Endodermal cell (in vitro differentiated cells): ENCODE data around the gene DGKG. TPM values are rescaled to one million over a fixed set of nuclear protein-coding genes. Genes with fewer than 3 reads are reported as not detected.

Experiments used
- DNase-seq: peaks from one replicate; pipeline ENCODE4 v3.0.0-alpha.2; 2017
- H3K27ac ChIP-seq: 2 replicates; pipeline ENCODE4 v1.5.1; 2013; ENCODE audit warnings: mild to moderate bottlenecking, low read depth, low read length, moderate library complexity
- H3K27me3 ChIP-seq: 2 replicates; pipeline ENCODE4 v1.6.1; 2013; ENCODE audit warnings: mild to moderate bottlenecking, low read length, moderate library complexity; ENCODE audit not compliant: insufficient read depth, control insufficient read depth, poor library complexity, severe bottlenecking
- H3K36me3 ChIP-seq: 2 replicates; pipeline ENCODE4 v1.7.0; 2013; ENCODE audit warnings: mild to moderate bottlenecking, low read length, moderate library complexity; ENCODE audit not compliant: control insufficient read depth, insufficient read depth
- H3K4me1 ChIP-seq: one replicate; pipeline ENCODE4 v1.7.0; 2013; ENCODE audit warnings: low read length; ENCODE audit not compliant: control insufficient read depth, insufficient read depth
- H3K4me3 ChIP-seq: 2 replicates; pipeline ENCODE4 v1.5.1; 2013; ENCODE audit warnings: mild to moderate bottlenecking, low read length, moderate library complexity
- H3K9ac ChIP-seq: 2 replicates; pipeline ENCODE4 v1.6.1; 2013; ENCODE audit warnings: mild to moderate bottlenecking, low read length, moderate library complexity; ENCODE audit not compliant: poor library complexity, severe bottlenecking; ENCODE audit errors: extremely low read depth
- H3K9me3 ChIP-seq: 2 replicates; pipeline ENCODE4 v1.6.1; 2013; ENCODE audit warnings: mild to moderate bottlenecking, low read length, moderate library complexity; ENCODE audit not compliant: control insufficient read depth
- H3K27ac Mint-ChIP-seq: 2 replicates; pipeline ENCODE4 v1.8.0; 2020; ENCODE audit warnings: mixed read lengths
- H3K27me3 Mint-ChIP-seq: 2 replicates; pipeline ENCODE4 v1.8.0; 2021; ENCODE audit warnings: mild to moderate bottlenecking, mixed read lengths; ENCODE audit not compliant: insufficient read depth
- H3K36me3 Mint-ChIP-seq: 2 replicates; pipeline ENCODE4 v1.8.0; 2020; ENCODE audit warnings: low read depth, mixed read lengths
- H3K4me1 Mint-ChIP-seq: 2 replicates; pipeline ENCODE4 v1.8.0; 2020; ENCODE audit warnings: mixed read lengths
- H3K4me3 Mint-ChIP-seq: 2 replicates; pipeline ENCODE4 v1.8.0; 2020; ENCODE audit warnings: mild to moderate bottlenecking, moderate library complexity, mixed read lengths
- H3K9me3 Mint-ChIP-seq: 2 replicates; pipeline ENCODE4 v1.8.0; 2020; ENCODE audit warnings: mild to moderate bottlenecking, mixed read lengths
- CTCF ChIP-seq: fragments of 200-600 bp; sonication (generic); conservative IDR thresholded peaks from 2 replicates; pipeline ENCODE4 v1.5.0; 2021; ENCODE audit warnings: antibody characterized with exemption, mild to moderate bottlenecking
- WGBS, 2 experiments: methylation state at CpG; one replicate each; pipeline versions ENCODE4 v1.1.5 to v1.1.7; 2013; ENCODE audit warnings: missing lambda C conversion rate in 2 of 2, mixed read lengths in 1 of 2; ENCODE audit not compliant: insufficient coverage in 1 of 2, insufficient read length in 1 of 2; 5-methylcytosine and 5-hydroxymethylcytosine counted together
- total RNA-seq, 2 donors: library from RNA; stranded (reverse); fragmentation: NEBNext Ultra II Directional in 1 of 2; extraction: Animal tissue kit (Norgen Biotek cat#: 25700) in 1 of 2; gene quantifications; 2 replicates in 1 of 2; 3 replicates in 1 of 2; pipeline ENCODE4 v1.2.1, GENCODE V29; 2021

Gene DGKG
- total RNA-seq, 2 donors from 2014 or later, result 0.86 to 1.8 TPM

- WGBS, 2 experiments, result 94% methylated on average over 2 of the region's 2 CpGs
- Mint-ChIP-seq H3K27ac (no peak overlapping the region), H3K9me3 (no peaks in the 10 kb centered on the region), H3K36me3 (no peaks in the 10 kb centered on the region), H3K4me3 (no peak overlapping the region), H3K27me3 (peaks cover 30% of the 10 kb centered on the region), H3K4me1 (no peaks in the 10 kb centered on the region)
- no peak overlapping the region for H3K4me3 ChIP-seq
- DNase-seq, result no peak
- H3K9me3 ChIP-seq, result no peaks in the 10 kb centered on the region
- no peak overlapping the region for H3K27ac ChIP-seq
- H3K36me3 ChIP-seq, result no peaks in the 10 kb centered on the region
- H3K9ac ChIP-seq, result no peak overlapping the region
- no peak for TF ChIP-seq CTCF
- H3K4me1 ChIP-seq, result no peaks in the 10 kb centered on the region
- H3K27me3 ChIP-seq, result peaks cover 4% of the 10 kb centered on the region
Measured at GRCh38 chr3:186154641-186155040, 207.4 kb downstream of the DGKG start.

- Histone ChIP-seq H3K4me3 (no peak overlapping the region), H3K27me3 (peaks cover 11% of the 10 kb centered on the region), H3K4me1 (no peaks in the 10 kb centered on the region), H3K9ac (no peak overlapping the region), H3K9me3 (no peaks in the 10 kb centered on the region), H3K36me3 (no peaks in the 10 kb centered on the region), H3K27ac (no peak overlapping the region)
- 92 to 97% methylated on average over 8 to 9 of the region's 9 CpGs for WGBS, 2 experiments
- H3K9me3 Mint-ChIP-seq, result no peaks in the 10 kb centered on the region
- peaks cover 44% of the 10 kb centered on the region for H3K27me3 Mint-ChIP-seq
- no peaks in the 10 kb centered on the region for H3K4me1 Mint-ChIP-seq
- no peaks in the 10 kb centered on the region for H3K36me3 Mint-ChIP-seq
- TF ChIP-seq CTCF, result no peak
- no peak overlapping the region for H3K27ac Mint-ChIP-seq
- H3K4me3 Mint-ChIP-seq, result no peak overlapping the region
- no peak for DNase-seq
Measured at GRCh38 chr3:186152889-186153292, 209.1 kb downstream of the DGKG start.

- H3K27ac Mint-ChIP-seq, result no peak overlapping the region
- Histone ChIP-seq H3K9me3 (no peaks in the 10 kb centered on the region), H3K36me3 (no peaks in the 10 kb centered on the region), H3K4me3 (no peak overlapping the region), H3K9ac (no peak overlapping the region), H3K27me3 (peaks cover 11% of the 10 kb centered on the region), H3K27ac (no peak overlapping the region), H3K4me1 (no peaks in the 10 kb centered on the region)
- WGBS, 2 experiments, result 81 to 87% methylated on average over 4 to 8 of the region's 8 CpGs
- H3K36me3 Mint-ChIP-seq, result no peaks in the 10 kb centered on the region
- no peaks in the 10 kb centered on the region for H3K4me1 Mint-ChIP-seq
- H3K4me3 Mint-ChIP-seq, result no peak overlapping the region
- DNase-seq, result no peak
- H3K9me3 Mint-ChIP-seq, result no peaks in the 10 kb centered on the region
- H3K27me3 Mint-ChIP-seq, result peaks cover 49% of the 10 kb centered on the region
- TF ChIP-seq CTCF, result no peak
Measured at GRCh38 chr3:186152361-186152798, 209.7 kb downstream of the DGKG start.
